ENCODE data around the gene EEA1. TPM values are rescaled to one million over a fixed set of nuclear protein-coding genes. Genes with fewer than 3 reads are reported as not detected.

EEA1 gene
- total RNA-seq, 6 donors from 2014 or later, result 10.2 to 33.5 (median 22.8) TPM

DNA sequence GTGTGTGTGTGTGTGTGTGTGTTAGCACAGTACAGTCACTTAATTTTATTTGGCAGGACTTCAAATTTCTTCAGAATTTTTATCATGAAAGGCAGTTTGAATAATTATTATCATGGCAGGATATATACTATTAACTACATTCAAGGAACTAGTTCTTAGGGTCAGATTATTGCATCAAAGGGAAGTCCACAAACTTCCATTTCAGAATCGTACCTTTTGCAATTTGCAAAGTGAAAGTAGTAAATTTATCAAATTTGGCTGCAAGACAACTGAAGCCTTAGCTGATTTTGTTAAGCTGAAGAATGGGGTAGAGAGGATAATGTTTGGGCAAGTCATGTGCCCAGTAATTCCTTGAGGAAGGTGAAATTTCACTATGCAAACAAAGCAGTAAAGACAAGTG lies 158.1 kb downstream of the EEA1 start:
- TF ChIP-seq POLR2AphosphoS5 (IDR thresholded peaks at IDR 0.05) (no peak), POLR2A (IDR thresholded peaks at IDR 0.05) (no peak), CTCF (IDR thresholded peaks at IDR 0.05) (no peak), EP300 (IDR thresholded peaks at IDR 0.05) (no peak)
- no peaks in the 10 kb centered on the region for H3K27me3 ChIP-seq
- DNase-seq, result no peak
- no peak overlapping the region for H3K4me3 ChIP-seq
- no peak overlapping the region for H3K27ac ChIP-seq
- WGBS, 2 donors, result 15 to 31% methylated on average over 1 of the region's 1 CpG
- H3K4me1 ChIP-seq, result peaks cover 7 to 30% (median 22%) of the 10 kb centered on the region in 4 donors
- H3K9me3 ChIP-seq, result no peaks in the 10 kb centered on the region
- H3K36me3 ChIP-seq, result no peaks in the 10 kb centered on the region
- no peak for ATAC-seq (ENCODE audit: low FRiP score in 2 of 2)

DNA sequence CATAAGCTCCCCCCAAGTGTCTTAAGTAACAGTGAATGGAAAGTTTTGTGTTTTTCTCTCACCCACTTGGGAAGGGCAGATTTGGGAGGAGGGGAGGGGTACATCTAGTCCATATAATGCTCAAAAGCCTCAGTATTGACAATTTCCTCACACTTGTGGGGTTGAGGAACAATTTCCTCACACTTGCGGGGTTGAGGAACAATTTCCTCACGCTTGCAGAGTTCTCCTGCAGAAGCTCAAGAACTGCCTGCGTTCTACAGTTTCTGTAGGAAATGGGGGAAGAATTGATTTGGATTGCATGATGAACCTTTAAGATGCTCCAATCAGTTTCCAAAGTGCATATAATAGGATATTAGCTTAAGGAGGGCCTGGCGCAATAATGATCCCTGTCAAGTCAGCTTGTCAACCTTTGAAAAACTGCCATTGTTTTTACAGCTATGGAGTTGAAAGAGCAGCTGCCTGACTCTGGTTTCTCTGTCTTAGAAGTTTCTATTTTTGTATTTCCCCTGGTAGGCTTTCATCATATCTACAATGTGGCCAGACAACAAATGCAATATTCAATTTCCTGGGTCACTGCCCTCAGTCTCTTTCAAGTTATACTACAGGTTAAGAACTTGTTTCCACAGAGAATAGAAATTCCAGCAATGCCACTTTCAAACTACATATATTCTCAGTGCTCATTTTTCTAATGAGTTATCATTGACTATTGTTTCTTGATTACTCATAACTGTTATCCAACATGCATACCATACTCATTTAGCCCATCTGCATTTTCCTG lies 159.8 kb downstream of the EEA1 start:
- no peak overlapping the region for H3K4me3 ChIP-seq

DNA sequence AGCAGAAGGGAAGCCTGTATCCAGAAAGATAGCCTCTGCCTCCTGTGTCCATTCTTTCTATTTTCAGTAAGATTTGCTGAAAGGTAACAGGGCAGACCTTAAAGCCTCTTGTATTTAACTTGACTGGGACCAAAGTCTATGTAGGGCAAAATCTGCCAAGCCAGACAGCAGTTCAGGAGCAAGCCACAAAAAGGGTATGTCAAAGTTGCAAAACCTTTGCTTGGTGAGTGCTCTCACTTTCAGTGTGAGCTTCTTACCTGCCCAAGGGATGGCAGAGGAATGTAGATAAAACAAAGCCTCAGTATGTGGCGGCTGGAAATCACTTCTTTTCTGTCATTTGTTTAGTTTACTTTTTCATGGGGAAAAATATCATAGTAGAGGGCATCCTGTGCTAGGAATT lies 163.2 kb downstream of the EEA1 start:
- no peak for TF ChIP-seq POLR2AphosphoS5 (IDR thresholded peaks at IDR 0.05)
- TF ChIP-seq POLR2A (IDR thresholded peaks at IDR 0.05), result no peak
- Histone ChIP-seq H3K4me1 (peaks cover 7 to 21% (median 15%) of the 10 kb centered on the region in 4 donors), H3K9me3 (no peaks in the 10 kb centered on the region), H3K36me3 (no peaks in the 10 kb centered on the region), H3K4me3 (no peak overlapping the region), H3K27ac (no peak overlapping the region), H3K27me3 (no peaks in the 10 kb centered on the region)
- WGBS, 2 donors, result 88 to 95% methylated on average over 1 of the region's 1 CpG
- no peak for ATAC-seq (ENCODE audit: low FRiP score in 2 of 2)
- no peak for DNase-seq

More for the DNA sequence above, 159.8 kb downstream of the EEA1 start:
- Histone ChIP-seq H3K9me3 (no peaks in the 10 kb centered on the region), H3K36me3 (no peaks in the 10 kb centered on the region), H3K27me3 (no peaks in the 10 kb centered on the region), H3K4me1 (peaks cover 7 to 30% (median 22%) of the 10 kb centered on the region in 4 donors), H3K27ac (peak overlapping the region in 1 of 4 donors; percentile 24)
- 65 to 67% methylated on average over 4 of the region's 4 CpGs for WGBS, 2 donors
- TF ChIP-seq POLR2AphosphoS5 (IDR thresholded peaks at IDR 0.05) (no peak), POLR2A (IDR thresholded peaks at IDR 0.05) (no peak), CTCF (IDR thresholded peaks at IDR 0.05) (no peak), EP300 (IDR thresholded peaks at IDR 0.05) (no peak)
- DNase-seq, result no peak
- peak in 1 of 2 donors; percentile 45 for ATAC-seq (ENCODE audit: low FRiP score in 2 of 2)

DNA sequence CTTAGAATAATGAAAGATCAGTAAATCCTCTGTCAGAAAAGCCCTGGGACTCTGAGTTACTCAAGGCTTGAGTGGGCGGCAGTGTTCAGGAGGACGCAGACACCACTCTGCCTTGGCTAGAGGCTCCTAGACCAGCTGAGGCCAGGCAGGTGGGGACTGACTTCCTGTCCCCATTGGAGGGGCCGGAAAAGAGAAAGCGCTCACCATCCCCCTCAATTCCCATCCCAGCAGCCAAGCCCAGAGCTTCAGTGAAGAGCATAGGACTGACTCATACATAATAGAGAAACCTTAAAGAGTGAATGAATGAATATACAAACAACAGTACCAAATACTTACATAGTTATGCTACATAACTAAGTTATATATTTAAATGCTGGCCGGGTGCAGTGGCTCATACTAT lies 164.3 kb downstream of the EEA1 start:
- WGBS, 2 donors, result 92 to 94% methylated on average over 5 of the region's 5 CpGs
- Histone ChIP-seq H3K4me1 (peaks cover 7 to 15% (median 11%) of the 10 kb centered on the region in 4 donors), H3K27me3 (no peaks in the 10 kb centered on the region), H3K27ac (no peak overlapping the region), H3K9me3 (no peaks in the 10 kb centered on the region), H3K4me3 (no peak overlapping the region), H3K36me3 (no peaks in the 10 kb centered on the region)
- TF ChIP-seq EP300 (IDR thresholded peaks at IDR 0.05) (no peak), POLR2AphosphoS5 (IDR thresholded peaks at IDR 0.05) (no peak), POLR2A (IDR thresholded peaks at IDR 0.05) (no peak), CTCF (IDR thresholded peaks at IDR 0.05) (no peak)
- DNase-seq (no peak), ATAC-seq (ENCODE audit: low FRiP score in 2 of 2) (peak in 1 of 2 donors; percentile 27)

DNA sequence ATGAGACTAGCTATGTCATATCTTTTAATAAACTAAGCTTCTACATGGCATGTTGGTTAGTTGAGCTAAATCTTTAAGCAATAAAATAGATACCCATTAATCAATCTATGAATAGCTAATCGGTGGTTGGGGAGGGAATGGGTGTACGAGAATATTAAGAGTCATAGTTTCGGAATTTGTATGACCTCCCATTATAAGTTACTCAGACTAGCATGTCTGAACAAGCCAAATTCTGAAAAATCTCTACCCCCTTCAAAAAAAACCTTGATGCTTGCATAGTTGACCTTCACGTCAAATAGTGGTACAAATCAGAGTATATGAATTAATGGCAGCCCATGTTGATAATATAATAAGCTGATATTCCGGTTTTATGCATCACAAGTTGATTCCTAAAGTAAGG lies 166.3 kb downstream of the EEA1 start:
- no peaks in the 10 kb centered on the region for H3K4me1 ChIP-seq
- H3K36me3 ChIP-seq, result no peaks in the 10 kb centered on the region
- no peak overlapping the region for H3K27ac ChIP-seq
- TF ChIP-seq POLR2A (IDR thresholded peaks at IDR 0.05) (no peak), POLR2AphosphoS5 (IDR thresholded peaks at IDR 0.05) (no peak), EP300 (IDR thresholded peaks at IDR 0.05) (no peak), CTCF (IDR thresholded peaks at IDR 0.05) (no peak)
- 94 to 96% methylated on average over 5 of the region's 5 CpGs for WGBS, 2 donors
- ATAC-seq (ENCODE audit: low FRiP score in 2 of 2) (no peak), DNase-seq (no peak)
- H3K4me3 ChIP-seq, result no peak overlapping the region
- no peaks in the 10 kb centered on the region for H3K9me3 ChIP-seq
- no peaks in the 10 kb centered on the region for H3K27me3 ChIP-seq
